ENCODE results near the gene GRM8. TPM values are rescaled to one million over a fixed set of nuclear protein-coding genes. Genes with fewer than 3 reads are reported as not detected.

GRM8 gene
- total and polyA plus RNA-seq, 4 donors = 0.28 to 4.9 (median 2.8) TPM

DNA sequence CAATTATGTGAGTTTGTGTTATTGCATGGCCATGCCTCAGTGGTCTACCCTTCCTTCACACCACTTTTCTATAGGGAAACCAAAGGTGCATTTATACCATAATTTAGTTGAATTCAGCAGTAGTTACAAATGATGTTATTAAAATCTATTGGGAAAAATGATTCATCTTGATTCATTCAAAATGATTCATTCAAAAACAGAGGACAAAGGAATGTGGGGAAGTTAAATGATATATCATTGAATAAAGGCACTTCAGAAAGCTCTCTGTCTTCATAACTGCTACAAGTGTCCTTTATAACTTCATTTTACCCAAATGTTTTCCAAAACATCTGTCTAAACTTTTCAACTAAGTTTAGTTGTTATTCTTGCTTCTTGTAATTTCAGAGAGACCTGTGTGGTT lies 722.9 kb downstream of the GRM8 start:
- Histone ChIP-seq H3K27ac (ENCODE audit: low read depth in 1 of 2, low read length in 2 of 2) (no peak overlapping the region), H3K4me1 (ENCODE audit: control insufficient read depth in 4 of 4, insufficient read depth in 4 of 4, low read length in 3 of 4) (no peaks in the 10 kb centered on the region), H3K4me3 (ENCODE audit: low read depth in 1 of 3, low read length in 3 of 3) (no peak overlapping the region), H3K27me3 (ENCODE audit: control insufficient read depth in 4 of 4, insufficient read depth in 4 of 4, low read length in 3 of 4) (no peaks in the 10 kb centered on the region), H3K9me3 (ENCODE audit: control insufficient read depth in 4 of 4, low read length in 3 of 4) (no peaks in the 10 kb centered on the region), H3K36me3 (ENCODE audit: control insufficient read depth in 4 of 4, insufficient read depth in 3 of 4, low read depth in 1 of 4, low read length in 3 of 4) (no peaks in the 10 kb centered on the region), H3K9ac (ENCODE audit: low read depth in 1 of 2, low read length in 2 of 2) (no peak overlapping the region)
- DNase-seq (ENCODE audit: low spot score) = no peak
- no peak for TF ChIP-seq EGR1 (IDR thresholded peaks at IDR 0.05; ENCODE audit: low read depth in 2 of 2)
- no peak for TF ChIP-seq YY1 (IDR thresholded peaks at IDR 0.05)
- TF ChIP-seq, protein P1, sequence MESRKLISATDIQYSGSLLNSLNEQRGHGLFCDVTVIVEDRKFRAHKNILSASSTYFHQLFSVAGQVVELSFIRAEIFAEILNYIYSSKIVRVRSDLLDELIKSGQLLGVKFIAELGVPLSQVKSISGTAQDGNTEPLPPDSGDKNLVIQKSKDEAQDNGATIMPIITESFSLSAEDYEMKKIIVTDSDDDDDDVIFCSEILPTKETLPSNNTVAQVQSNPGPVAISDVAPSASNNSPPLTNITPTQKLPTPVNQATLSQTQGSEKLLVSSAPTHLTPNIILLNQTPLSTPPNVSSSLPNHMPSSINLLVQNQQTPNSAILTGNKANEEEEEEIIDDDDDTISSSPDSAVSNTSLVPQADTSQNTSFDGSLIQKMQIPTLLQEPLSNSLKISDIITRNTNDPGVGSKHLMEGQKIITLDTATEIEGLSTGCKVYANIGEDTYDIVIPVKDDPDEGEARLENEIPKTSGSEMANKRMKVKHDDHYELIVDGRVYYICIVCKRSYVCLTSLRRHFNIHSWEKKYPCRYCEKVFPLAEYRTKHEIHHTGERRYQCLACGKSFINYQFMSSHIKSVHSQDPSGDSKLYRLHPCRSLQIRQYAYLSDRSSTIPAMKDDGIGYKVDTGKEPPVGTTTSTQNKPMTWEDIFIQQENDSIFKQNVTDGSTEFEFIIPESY (IDR thresholded peaks at IDR 0.05) = no peak
- TF ChIP-seq HNF4A (conservative IDR thresholded peaks at IDR 0.05) = no peak
- no peak for TF ChIP-seq GABPA (IDR thresholded peaks at IDR 0.05 in 1 of 2, conservative IDR thresholded peaks at IDR 0.05 in 1 of 2)
- TF ChIP-seq RAD21 (IDR thresholded peaks at IDR 0.05) = no peak
- no peak for TF ChIP-seq SP1 (IDR thresholded peaks at IDR 0.05)
- TF ChIP-seq, protein P2, sequence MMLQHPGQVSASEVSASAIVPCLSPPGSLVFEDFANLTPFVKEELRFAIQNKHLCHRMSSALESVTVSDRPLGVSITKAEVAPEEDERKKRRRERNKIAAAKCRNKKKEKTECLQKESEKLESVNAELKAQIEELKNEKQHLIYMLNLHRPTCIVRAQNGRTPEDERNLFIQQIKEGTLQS (IDR thresholded peaks at IDR 0.05) = no peak
- TF ChIP-seq JUND (IDR thresholded peaks at IDR 0.05) = no peak
- no peak for TF ChIP-seq FOXA1 (IDR thresholded peaks at IDR 0.05)
- no peak for TF ChIP-seq TAF1 (conservative IDR thresholded peaks at IDR 0.05)
- no peak for TF ChIP-seq RXRA (IDR thresholded peaks at IDR 0.05)
- TF ChIP-seq, protein P3, sequence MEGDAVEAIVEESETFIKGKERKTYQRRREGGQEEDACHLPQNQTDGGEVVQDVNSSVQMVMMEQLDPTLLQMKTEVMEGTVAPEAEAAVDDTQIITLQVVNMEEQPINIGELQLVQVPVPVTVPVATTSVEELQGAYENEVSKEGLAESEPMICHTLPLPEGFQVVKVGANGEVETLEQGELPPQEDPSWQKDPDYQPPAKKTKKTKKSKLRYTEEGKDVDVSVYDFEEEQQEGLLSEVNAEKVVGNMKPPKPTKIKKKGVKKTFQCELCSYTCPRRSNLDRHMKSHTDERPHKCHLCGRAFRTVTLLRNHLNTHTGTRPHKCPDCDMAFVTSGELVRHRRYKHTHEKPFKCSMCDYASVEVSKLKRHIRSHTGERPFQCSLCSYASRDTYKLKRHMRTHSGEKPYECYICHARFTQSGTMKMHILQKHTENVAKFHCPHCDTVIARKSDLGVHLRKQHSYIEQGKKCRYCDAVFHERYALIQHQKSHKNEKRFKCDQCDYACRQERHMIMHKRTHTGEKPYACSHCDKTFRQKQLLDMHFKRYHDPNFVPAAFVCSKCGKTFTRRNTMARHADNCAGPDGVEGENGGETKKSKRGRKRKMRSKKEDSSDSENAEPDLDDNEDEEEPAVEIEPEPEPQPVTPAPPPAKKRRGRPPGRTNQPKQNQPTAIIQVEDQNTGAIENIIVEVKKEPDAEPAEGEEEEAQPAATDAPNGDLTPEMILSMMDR (IDR thresholded peaks at IDR 0.05; ENCODE audit: low read depth, low read length, missing input control) = no peak
- TF ChIP-seq HNF4G (IDR thresholded peaks at IDR 0.05) = no peak
- TF ChIP-seq FOXA2 (IDR thresholded peaks at IDR 0.05) = no peak
- TF ChIP-seq, protein P4, sequence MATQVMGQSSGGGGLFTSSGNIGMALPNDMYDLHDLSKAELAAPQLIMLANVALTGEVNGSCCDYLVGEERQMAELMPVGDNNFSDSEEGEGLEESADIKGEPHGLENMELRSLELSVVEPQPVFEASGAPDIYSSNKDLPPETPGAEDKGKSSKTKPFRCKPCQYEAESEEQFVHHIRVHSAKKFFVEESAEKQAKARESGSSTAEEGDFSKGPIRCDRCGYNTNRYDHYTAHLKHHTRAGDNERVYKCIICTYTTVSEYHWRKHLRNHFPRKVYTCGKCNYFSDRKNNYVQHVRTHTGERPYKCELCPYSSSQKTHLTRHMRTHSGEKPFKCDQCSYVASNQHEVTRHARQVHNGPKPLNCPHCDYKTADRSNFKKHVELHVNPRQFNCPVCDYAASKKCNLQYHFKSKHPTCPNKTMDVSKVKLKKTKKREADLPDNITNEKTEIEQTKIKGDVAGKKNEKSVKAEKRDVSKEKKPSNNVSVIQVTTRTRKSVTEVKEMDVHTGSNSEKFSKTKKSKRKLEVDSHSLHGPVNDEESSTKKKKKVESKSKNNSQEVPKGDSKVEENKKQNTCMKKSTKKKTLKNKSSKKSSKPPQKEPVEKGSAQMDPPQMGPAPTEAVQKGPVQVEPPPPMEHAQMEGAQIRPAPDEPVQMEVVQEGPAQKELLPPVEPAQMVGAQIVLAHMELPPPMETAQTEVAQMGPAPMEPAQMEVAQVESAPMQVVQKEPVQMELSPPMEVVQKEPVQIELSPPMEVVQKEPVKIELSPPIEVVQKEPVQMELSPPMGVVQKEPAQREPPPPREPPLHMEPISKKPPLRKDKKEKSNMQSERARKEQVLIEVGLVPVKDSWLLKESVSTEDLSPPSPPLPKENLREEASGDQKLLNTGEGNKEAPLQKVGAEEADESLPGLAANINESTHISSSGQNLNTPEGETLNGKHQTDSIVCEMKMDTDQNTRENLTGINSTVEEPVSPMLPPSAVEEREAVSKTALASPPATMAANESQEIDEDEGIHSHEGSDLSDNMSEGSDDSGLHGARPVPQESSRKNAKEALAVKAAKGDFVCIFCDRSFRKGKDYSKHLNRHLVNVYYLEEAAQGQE (IDR thresholded peaks at IDR 0.05) = no peak
- no peak for TF ChIP-seq NR2F2 (IDR thresholded peaks at IDR 0.05)

DNA sequence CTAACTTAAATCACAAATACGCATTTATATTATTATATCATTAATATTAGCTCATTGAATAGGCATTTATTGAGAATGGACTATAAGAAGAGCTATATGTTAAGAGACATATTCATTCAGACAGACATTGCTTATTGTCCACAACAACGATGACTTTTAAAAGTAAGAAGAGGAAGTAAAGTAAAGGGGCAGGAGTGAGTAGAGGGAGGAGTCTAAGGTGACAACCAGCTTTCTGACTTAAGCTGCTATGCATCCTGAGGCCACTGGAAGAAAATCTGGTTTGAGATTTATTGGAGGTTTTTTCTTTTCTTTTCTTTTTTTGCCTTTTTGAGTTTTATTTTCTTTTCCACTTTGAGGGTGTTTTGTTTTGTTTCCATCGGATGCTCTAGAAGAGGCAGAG lies 723.5 kb downstream of the GRM8 start:
- H3K4me3 ChIP-seq (ENCODE audit: low read depth in 1 of 3, low read length in 3 of 3) = no peak overlapping the region
- H3K36me3 ChIP-seq (ENCODE audit: control insufficient read depth in 4 of 4, insufficient read depth in 3 of 4, low read depth in 1 of 4, low read length in 3 of 4) = no peaks in the 10 kb centered on the region
- no peaks in the 10 kb centered on the region for H3K27me3 ChIP-seq (ENCODE audit: control insufficient read depth in 4 of 4, insufficient read depth in 4 of 4, low read length in 3 of 4)
- WGBS = 88% methylated on average over 3 of the region's 3 CpGs
- no peak overlapping the region for H3K9ac ChIP-seq (ENCODE audit: low read depth in 1 of 2, low read length in 2 of 2)
- H3K4me1 ChIP-seq (ENCODE audit: control insufficient read depth in 4 of 4, insufficient read depth in 4 of 4, low read length in 3 of 4) = no peaks in the 10 kb centered on the region
- no peaks in the 10 kb centered on the region for H3K9me3 ChIP-seq (ENCODE audit: control insufficient read depth in 4 of 4, low read length in 3 of 4)
- no peak for DNase-seq (ENCODE audit: low spot score)
- no peak overlapping the region for H3K27ac ChIP-seq (ENCODE audit: low read depth in 1 of 2, low read length in 2 of 2)
- TF ChIP-seq TAF1 (conservative IDR thresholded peaks at IDR 0.05) = no peak
- no peak for TF ChIP-seq FOXA1 (IDR thresholded peaks at IDR 0.05)
- TF ChIP-seq YY1 (IDR thresholded peaks at IDR 0.05) = no peak
- TF ChIP-seq, protein P1 (IDR thresholded peaks at IDR 0.05) = no peak
- no peak for TF ChIP-seq NR2F2 (IDR thresholded peaks at IDR 0.05)
- TF ChIP-seq SP1 (IDR thresholded peaks at IDR 0.05) = no peak
- TF ChIP-seq, protein P4 (IDR thresholded peaks at IDR 0.05) = no peak
- no peak for TF ChIP-seq GABPA (IDR thresholded peaks at IDR 0.05 in 1 of 2, conservative IDR thresholded peaks at IDR 0.05 in 1 of 2)
- no peak for TF ChIP-seq FOXA2 (IDR thresholded peaks at IDR 0.05)
